Activated B cell treated with CpG ODN at 0.5 μM for 24 hours (primary cell): Measurements from ENCODE around the gene ZDHHC22. TPM values are rescaled to one million over a fixed set of nuclear protein-coding genes. Genes with fewer than 3 reads are reported as not detected.

Experiments used
- ATAC-seq: fragments of 200-7000 bp; cut with Tn5 transposase; one replicate; pipeline ENCODE4 v1.10.0; 2021; ENCODE audit warnings: low read depth, mild to moderate bottlenecking, moderate library complexity
- CTCF ChIA-PET: fragments of 350-600 bp; sonication (Branson Sonifier 250); formaldehyde crosslinking; loops from one replicate; lab custom pipeline; 2021; ENCODE audit warnings: antibody characterized with exemption; lab: Charles Lee
- POLR2A ChIA-PET: fragments of 350-600 bp; sonication (Branson Sonifier 250); formaldehyde crosslinking; loops from one replicate; lab custom pipeline; 2021; ENCODE audit warnings: antibody characterized with exemption; lab: Charles Lee
- DNase-seq: peaks from one replicate; pipeline ENCODE4 v3.0.0; 2022
- H3K27ac Mint-ChIP-seq: one replicate; pipeline ENCODE4 v1.8.0; 2020; ENCODE audit warnings: mixed read lengths
- H3K27me3 Mint-ChIP-seq: one replicate; pipeline ENCODE4 v1.8.0; 2021; ENCODE audit warnings: mixed read lengths
- H3K36me3 Mint-ChIP-seq: one replicate; pipeline ENCODE4 v1.8.0; 2021; ENCODE audit warnings: low read depth, mixed read lengths
- H3K4me1 Mint-ChIP-seq: one replicate; pipeline ENCODE4 v1.8.0; 2021; ENCODE audit warnings: mixed read lengths
- H3K4me3 Mint-ChIP-seq: one replicate; pipeline ENCODE4 v1.8.0; 2020; ENCODE audit warnings: mild to moderate bottlenecking, mixed read lengths
- H3K9me3 Mint-ChIP-seq: one replicate; pipeline ENCODE4 v1.8.0; 2020; ENCODE audit warnings: mixed read lengths
- CTCF ChIP-seq: fragments of 200-600 bp; IDR thresholded peaks from one replicate; pipeline ENCODE4 v1.8.0; 2022; ENCODE audit warnings: antibody characterized with exemption, mild to moderate bottlenecking
- intact Hi-C: fragments of 100-400 bp; cut with micrococcal nuclease; formaldehyde crosslinking; loops from one replicate; pipeline ENCODE4 v1.15.1; 2024
- total RNA-seq: library from RNA; stranded (reverse); gene quantifications from 2 replicates; pipeline ENCODE4 v1.2.3, GENCODE V29; 2022

ZDHHC22 gene
- total RNA-seq, 1 donor from 2014 or later, result not detected

GRCh38 chr14:77107228-77107627 lies 34.4 kb downstream of the ZDHHC22 start:
- Mint-ChIP-seq H3K27ac (no peak overlapping the region), H3K4me1 (peaks cover 37% of the 10 kb centered on the region), H3K4me3 (no peak overlapping the region), H3K36me3 (peaks cover 72% of the 10 kb centered on the region), H3K27me3 (no peaks in the 10 kb centered on the region), H3K9me3 (no peaks in the 10 kb centered on the region)
- ATAC-seq (no peak), DNase-seq (no peak)
- CTCF ChIA-PET, result interaction anchor here (2.5 to 8.1 kb wide), 3 partner anchors 9 to 43 kb away, joined by 8 to 151 read pairs (median 23); partner anchors contain the start of gene CIPC
- no peak for TF ChIP-seq CTCF
- POLR2A ChIA-PET, result interaction anchor here (2.7 kb wide), 1 partner anchor 16 kb away, joined by 20 read pairs; no protein-coding TSS in a partner anchor
- intact Hi-C loops, result no loop called here

- intact Hi-C loops, result no loop called here
- CTCF ChIA-PET, result interaction anchor here (8.1 kb wide), 1 partner anchor 15 kb away, joined by 151 read pairs; no protein-coding TSS in a partner anchor
- H3K27ac Mint-ChIP-seq, result no peak overlapping the region
These were observed 34.9 kb downstream of the ZDHHC22 start for GRCh38 chr14:77106666-77107065.

GRCh38 chr14:77105145-77105939 lies 36.2 kb downstream of the ZDHHC22 start:
- no peak for TF ChIP-seq CTCF
- Mint-ChIP-seq H3K4me3 (no peak overlapping the region), H3K27me3 (no peaks in the 10 kb centered on the region), H3K27ac (no peak overlapping the region), H3K4me1 (peaks cover 49% of the 10 kb centered on the region), H3K9me3 (no peaks in the 10 kb centered on the region), H3K36me3 (peaks cover 56% of the 10 kb centered on the region)
- intact Hi-C loops, result no loop called here
- DNase-seq, result no peak
- CTCF ChIA-PET, result interaction anchor here (1.2 to 8.1 kb wide), 2 partner anchors 17 to 46 kb away, joined by 4 to 151 read pairs; no protein-coding TSS in a partner anchor
- POLR2A ChIA-PET, result interaction anchor here (11.9 kb wide), 1 partner anchor 17 kb away, joined by 329 read pairs; no protein-coding TSS in a partner anchor
- no peak for ATAC-seq

More at GRCh38 chr14:77106666-77107065, 34.9 kb downstream of the ZDHHC22 start:
- POLR2A ChIA-PET, result no interaction called here
- no peak for DNase-seq
- ATAC-seq, result no peak
- H3K4me3 Mint-ChIP-seq, result no peak overlapping the region
- H3K36me3 Mint-ChIP-seq, result peaks cover 68% of the 10 kb centered on the region
- no peaks in the 10 kb centered on the region for H3K27me3 Mint-ChIP-seq
- no peak for TF ChIP-seq CTCF
- H3K9me3 Mint-ChIP-seq, result no peaks in the 10 kb centered on the region
- H3K4me1 Mint-ChIP-seq, result peaks cover 39% of the 10 kb centered on the region

GRCh38 chr14:77104393-77104792 lies 37.2 kb downstream of the ZDHHC22 start:
- Mint-ChIP-seq H3K4me3 (no peak overlapping the region), H3K27ac (no peak overlapping the region), H3K4me1 (peaks cover 57% of the 10 kb centered on the region), H3K27me3 (no peaks in the 10 kb centered on the region), H3K36me3 (peaks cover 48% of the 10 kb centered on the region), H3K9me3 (no peaks in the 10 kb centered on the region)
- DNase-seq (no peak), ATAC-seq (no peak)
- CTCF ChIA-PET, result interaction anchor here (8.1 kb wide), 1 partner anchor 18 kb away, joined by 151 read pairs; no protein-coding TSS in a partner anchor
- no peak for TF ChIP-seq CTCF
- POLR2A ChIA-PET, result interaction anchor here (11.9 kb wide), 1 partner anchor 18 kb away, joined by 329 read pairs; no protein-coding TSS in a partner anchor
- intact Hi-C loops, result no loop called here

GRCh38 chr14:77103951-77104350 lies 37.6 kb downstream of the ZDHHC22 start:
- ChIA-PET CTCF (interaction anchor here (8.1 kb wide), 1 partner anchor 18 kb away, joined by 151 read pairs; no protein-coding TSS in a partner anchor), POLR2A (interaction anchor here (11.9 kb wide), 1 partner anchor 18 kb away, joined by 329 read pairs; no protein-coding TSS in a partner anchor)
- Mint-ChIP-seq H3K9me3 (no peaks in the 10 kb centered on the region), H3K4me1 (peaks cover 57% of the 10 kb centered on the region), H3K27me3 (no peaks in the 10 kb centered on the region), H3K4me3 (no peak overlapping the region), H3K36me3 (peaks cover 44% of the 10 kb centered on the region), H3K27ac (no peak overlapping the region)
- no peak for TF ChIP-seq CTCF
- ATAC-seq (no peak), DNase-seq (no peak)
- intact Hi-C loops, result no loop called here
